MM.1S (cell line): Measurements from ENCODE around the gene EFR3B.
"Not testable (repeated sequence)": the region's sequence is repeated elsewhere in the genome, so short reads cannot be mapped to it uniquely, and the experiment has no call there.

ENCODE experiments used
- DNase-seq: peaks from one replicate; pipeline ENCODE4 v3.0.0-alpha.2; 2015
- H2AFZ ChIP-seq: fragments of 300-600 bp; sonication (generic); 2 replicates; pipeline ENCODE4 v1.6.0; 2016; ENCODE audit warnings: antibody characterized with exemption, low read length
- H3F3A ChIP-seq: fragments of 300-600 bp; sonication (generic); 2 replicates; pipeline ENCODE4 v1.6.1; 2016; ENCODE audit warnings: mild to moderate bottlenecking, antibody characterized with exemption, low read length, moderate library complexity, mixed read lengths; ENCODE audit not compliant: insufficient read depth
- H3K27ac ChIP-seq: fragments of 300-600 bp; sonication (generic); 2 replicates; pipeline ENCODE4 v1.5.1; 2016; ENCODE audit warnings: mild to moderate bottlenecking, low read length
- H3K27me3 ChIP-seq: fragments of 300-600 bp; sonication (generic); replicated peaks from 2 replicates; pipeline ENCODE4 v1.6.0; 2016; ENCODE audit warnings: low read length; ENCODE audit not compliant: insufficient read depth
- H3K36me3 ChIP-seq: fragments of 300-600 bp; sonication (generic); replicated peaks from 2 replicates; pipeline ENCODE4 v1.6.1; 2016; ENCODE audit warnings: mild to moderate bottlenecking, low read length, mixed read lengths; ENCODE audit not compliant: insufficient read depth
- H3K4me1 ChIP-seq: fragments of 300-600 bp; sonication (generic); 2 replicates; pipeline ENCODE4 v1.6.1; 2016; ENCODE audit warnings: low read length, mixed read lengths
- H3K4me2 ChIP-seq: fragments of 300-600 bp; sonication (generic); 2 replicates; pipeline ENCODE4 v1.6.0; 2016; ENCODE audit warnings: low read depth, low read length
- H3K4me3 ChIP-seq: fragments of 300-600 bp; sonication (generic); 2 replicates; pipeline ENCODE4 v1.5.1; 2016; ENCODE audit warnings: low read length, mixed read lengths
- H3K79me2 ChIP-seq: fragments of 300-600 bp; sonication (generic); 2 replicates; pipeline ENCODE4 v1.6.1; 2016; ENCODE audit warnings: mixed run types, low read length, mixed read lengths
- H3K9ac ChIP-seq: fragments of 300-600 bp; sonication (generic); 2 replicates; pipeline ENCODE4 v1.6.1; 2016; ENCODE audit warnings: low read length, mixed read lengths
- H3K9me2 ChIP-seq: fragments of 300-600 bp; sonication (generic); replicated peaks from 2 replicates; pipeline ENCODE4 v1.6.1; 2016; ENCODE audit warnings: mild to moderate bottlenecking, low read length, mixed read lengths; ENCODE audit not compliant: insufficient read depth
- H3K9me3 ChIP-seq: fragments of 300-600 bp; sonication (generic); replicated peaks from 2 replicates; pipeline ENCODE4 v1.6.1; 2016; ENCODE audit warnings: mild to moderate bottlenecking, low read length, mixed read lengths; ENCODE audit not compliant: insufficient read depth
- H4K20me1 ChIP-seq: fragments of 300-600 bp; sonication (generic); 2 replicates; pipeline ENCODE4 v1.6.1; 2016; ENCODE audit warnings: mild to moderate bottlenecking, low read length, moderate library complexity, mixed read lengths; ENCODE audit not compliant: insufficient read depth
- CTCF ChIP-seq: fragments of 300-600 bp; sonication (generic); IDR thresholded peaks from 2 replicates; pipeline ENCODE4 v1.5.1; 2016; ENCODE audit warnings: antibody characterized with exemption, low read length, mixed read lengths
- EZH2 ChIP-seq: fragments of 300-600 bp; sonication (generic); optimal IDR thresholded peaks from 2 replicates; pipeline ENCODE3; 2017; ENCODE audit warnings: low read depth, mild to moderate bottlenecking, antibody characterized with exemption, low read length, mixed read lengths
- EZH2phosphoT487 ChIP-seq: fragments of 300-600 bp; sonication (generic); IDR thresholded peaks from 2 replicates; pipeline ENCODE4 v1.6.1; 2018; ENCODE audit warnings: antibody characterized with exemption, low read length

Gene EFR3B

GRCh38 chr2:25041928-25042320 is at the start of gene EFR3B:
Gene EFR3B (plus strand): TSS chr2:25042076. CDS start chr2:25042313, 237 bp downstream.
- TF ChIP-seq CTCF (no peak), EZH2 (no peak), EZH2phosphoT487 (no peak)
- no peaks in the 10 kb centered on the region for H4K20me1 ChIP-seq
- H3K79me2 ChIP-seq, result no peaks in the 10 kb centered on the region

GRCh38 chr2:24993406-24994145 is 48.3 kb upstream of the EFR3B start:
- Histone ChIP-seq H3K27ac (no peak overlapping the region), H3K9me3 (no peaks in the 10 kb centered on the region), H2AFZ (no peak overlapping the region), H3K4me3 (no peak overlapping the region), H3K9me2 (no peaks in the 10 kb centered on the region), H3K27me3 (no peaks in the 10 kb centered on the region), H3K36me3 (no peaks in the 10 kb centered on the region), H4K20me1 (no peaks in the 10 kb centered on the region), H3F3A (no peaks in the 10 kb centered on the region), H3K4me1 (no peaks in the 10 kb centered on the region), H3K4me2 (no peak overlapping the region), H3K79me2 (no peaks in the 10 kb centered on the region), H3K9ac (no peak overlapping the region)
- DNase-seq, result no peak
- TF ChIP-seq EZH2 (no peak), EZH2phosphoT487 (no peak), CTCF (no peak)

More at GRCh38 chr2:25041928-25042320, at the start of gene EFR3B:
- Histone ChIP-seq H3K27me3 (peaks cover 23% of the 10 kb centered on the region), H3K9me2 (no peaks in the 10 kb centered on the region), H3K4me3 (peak within 1 kb of the TSS; percentile 80), H3K36me3 (no peaks in the 10 kb centered on the region), H3K27ac (no peak within 1 kb of the TSS), H3K4me2 (peak within 1 kb of the TSS; percentile 100), H3K4me1 (0 out of 2 replicates have a peak, but pooled peaks cover 5% of the 10 kb centered on the region), H3K9me3 (no peaks in the 10 kb centered on the region), H3F3A (peaks cover 10% of the 10 kb centered on the region; the same call in 1 of the 2 replicates), H3K9ac (peak within 1 kb of the TSS; percentile 56; the same call in 1 of the 2 replicates), H2AFZ (peak within 1 kb of the TSS; percentile 100)
- peak; percentile 94 for DNase-seq

GRCh38 chr2:24994146-24994724 is 47.6 kb upstream of the EFR3B start:
- Histone ChIP-seq H3K4me3 (no peak overlapping the region), H3K4me1 (no peaks in the 10 kb centered on the region), H3K79me2 (no peaks in the 10 kb centered on the region), H3K9ac (no peak overlapping the region), H2AFZ (no peak overlapping the region), H3K9me3 (no peaks in the 10 kb centered on the region), H3K9me2 (no peaks in the 10 kb centered on the region), H3K4me2 (no peak overlapping the region), H4K20me1 (no peaks in the 10 kb centered on the region), H3K27me3 (no peaks in the 10 kb centered on the region), H3F3A (no peaks in the 10 kb centered on the region), H3K36me3 (no peaks in the 10 kb centered on the region), H3K27ac (no peak overlapping the region)
- no peak for DNase-seq
- no peak for TF ChIP-seq CTCF
- no peak for TF ChIP-seq EZH2
- no peak for TF ChIP-seq EZH2phosphoT487

GRCh38 chr2:24999097-24999496 is 42.8 kb upstream of the EFR3B start:
- H3K27ac ChIP-seq, H3K36me3 ChIP-seq, H4K20me1 ChIP-seq, DNase-seq, H2AFZ ChIP-seq, H3K79me2 ChIP-seq, H3K9ac ChIP-seq, H3K9me2 ChIP-seq, H3K4me3 ChIP-seq, H3F3A ChIP-seq, H3K27me3 ChIP-seq, H3K4me2 ChIP-seq, H3K4me1 ChIP-seq, H3K9me3 ChIP-seq: not testable (repeated sequence)
